Smooth muscle cell of bladder (primary cell): ENCODE measurements around the gene CYP17A1. TPM values are rescaled to one million over a fixed set of nuclear protein-coding genes. Genes with fewer than 3 reads are reported as not detected.

Experiments used
- total RNA-seq: library from RNA; depleted of rRNA; stranded (reverse); fragments of >200 nt; gene quantifications from 2 replicates; pipeline ENCODE4 v1.2.3, GENCODE V29; 2014

Gene CYP17A1, protein sequence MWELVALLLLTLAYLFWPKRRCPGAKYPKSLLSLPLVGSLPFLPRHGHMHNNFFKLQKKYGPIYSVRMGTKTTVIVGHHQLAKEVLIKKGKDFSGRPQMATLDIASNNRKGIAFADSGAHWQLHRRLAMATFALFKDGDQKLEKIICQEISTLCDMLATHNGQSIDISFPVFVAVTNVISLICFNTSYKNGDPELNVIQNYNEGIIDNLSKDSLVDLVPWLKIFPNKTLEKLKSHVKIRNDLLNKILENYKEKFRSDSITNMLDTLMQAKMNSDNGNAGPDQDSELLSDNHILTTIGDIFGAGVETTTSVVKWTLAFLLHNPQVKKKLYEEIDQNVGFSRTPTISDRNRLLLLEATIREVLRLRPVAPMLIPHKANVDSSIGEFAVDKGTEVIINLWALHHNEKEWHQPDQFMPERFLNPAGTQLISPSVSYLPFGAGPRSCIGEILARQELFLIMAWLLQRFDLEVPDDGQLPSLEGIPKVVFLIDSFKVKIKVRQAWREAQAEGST
- total RNA-seq: not detected in 2 replicates

DNA sequence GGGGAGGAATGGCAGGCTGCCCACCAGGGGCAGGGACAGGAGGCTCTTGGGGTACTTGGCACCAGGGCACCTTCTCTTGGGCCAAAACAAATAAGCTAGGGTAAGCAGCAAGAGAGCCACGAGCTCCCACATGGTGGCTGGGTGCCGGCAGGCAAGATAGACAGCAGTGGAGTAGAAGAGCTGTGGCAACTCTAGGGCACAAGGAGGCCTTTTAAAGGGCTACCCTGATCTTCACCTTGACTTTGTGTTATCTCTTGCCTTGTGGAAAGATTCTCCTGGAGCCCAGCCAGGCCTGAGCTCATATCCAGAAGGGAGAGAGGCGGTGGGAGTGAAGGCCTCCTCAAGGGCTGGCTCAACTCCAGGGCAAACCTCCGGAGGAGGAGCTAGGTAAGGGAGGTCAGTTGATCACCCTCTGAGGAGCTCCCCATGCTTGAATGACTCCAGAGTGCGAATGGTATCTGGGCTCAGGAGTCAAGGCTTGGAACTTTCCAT is at the start of gene CYP17A1:
Gene CYP17A1 (minus strand): TSS at position 184 of the 492 bp plus-strand sequence. CDS start 52 bp downstream, at position 132.

DNA sequence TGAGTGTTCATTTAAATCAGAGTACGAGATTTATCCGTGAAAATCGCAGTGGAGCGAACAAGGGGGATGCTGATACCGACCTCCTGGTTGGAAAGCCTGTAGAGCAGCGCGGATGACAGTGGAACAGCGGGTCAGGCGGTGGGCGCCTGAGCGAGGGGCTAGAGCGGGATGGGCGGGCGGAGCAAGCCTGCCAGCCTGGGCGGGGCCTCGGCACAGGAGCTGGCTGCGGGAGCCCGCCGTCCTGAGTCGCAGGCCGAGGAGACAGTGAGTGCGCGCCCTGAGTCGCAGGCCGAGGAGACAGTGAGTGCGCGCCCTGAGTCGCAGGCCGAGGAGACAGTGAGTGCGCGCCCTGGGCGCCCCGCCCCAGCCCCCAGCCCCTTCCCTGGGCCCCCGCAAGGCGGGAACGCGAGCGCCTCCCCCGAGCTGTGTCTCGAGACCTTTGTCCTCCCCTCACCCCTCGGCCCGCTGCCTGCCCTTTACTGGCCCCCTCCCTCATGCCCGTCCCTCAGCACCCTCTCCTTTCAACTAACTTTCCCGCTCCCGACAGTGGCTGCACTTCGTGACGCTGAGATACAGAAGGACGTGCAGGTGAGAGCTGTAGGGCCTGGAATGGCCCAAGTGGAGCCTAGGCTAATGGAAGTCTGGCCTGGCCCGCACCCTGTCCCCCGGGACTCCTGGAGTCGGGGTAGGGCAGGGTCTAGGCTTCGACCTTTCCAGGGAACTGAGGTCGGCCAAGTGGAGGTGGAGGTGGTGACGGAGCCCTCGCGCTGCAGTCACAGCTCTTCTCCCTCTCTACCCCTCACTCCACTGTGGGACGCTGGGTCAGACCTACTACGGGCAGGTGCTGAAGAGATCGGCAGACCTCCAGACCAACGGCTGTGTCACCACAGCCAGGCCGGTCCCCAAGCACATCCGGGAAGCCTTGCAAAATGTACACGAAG is 32.3 kb upstream of the CYP17A1 start, which contains the start of gene AS3MT:
Gene AS3MT (plus strand): TSS at position 213 of the 941 bp plus-strand sequence. CDS start 123 bp downstream, at position 336.

Other genes with a start within 250 kb of the CYP17A1 start
- gene TRIM8, start 192.9 kb downstream of the CYP17A1 start, total RNA-seq: 50.2 and 62.6 TPM in 2 replicates
- 8.5 and 8.9 TPM in 2 replicates for gene ARL3, start 123.0 kb downstream of the CYP17A1 start, total RNA-seq
- gene SFXN2, start 122.8 kb downstream of the CYP17A1 start, total RNA-seq: 2.1 and 4.3 TPM in 2 replicates
- gene WBP1L, start 93.5 kb downstream of the CYP17A1 start, total RNA-seq: 35.0 and 65.5 TPM in 2 replicates
- gene BORCS7, start 16.8 kb upstream of the CYP17A1 start, total RNA-seq: 10.5 and 16.0 TPM in 2 replicates
- 6.1 and 13.0 TPM in 2 replicates for gene AS3MT, start 32.1 kb upstream of the CYP17A1 start, total RNA-seq
- gene CNNM2, start 80.9 kb upstream of the CYP17A1 start, total RNA-seq: 7.4 and 9.9 TPM in 2 replicates